Measurements from ENCODE around the gene POU2AF2. TPM values are rescaled to one million over a fixed set of nuclear protein-coding genes. Genes with fewer than 3 reads are reported as not detected.

The POU2AF2 gene
- total RNA-seq, 1 experiment from 2014 or later, result not detected

GRCh38 chr11:111250936-111251335 is 5.4 kb downstream of the POU2AF2 start:
- H3K4me3 Mint-ChIP-seq, result no peak overlapping the region
- no peak for TF ChIP-seq E2F4 (CRISPR knock-in tag; IDR thresholded peaks at IDR 0.05; ENCODE audit: borderline replicate concordance, low read depth)
- no peak for TF ChIP-seq ZNF121 (CRISPR knock-in tag; IDR thresholded peaks at IDR 0.05)
- TF ChIP-seq ZNF232 (CRISPR knock-in tag; IDR thresholded peaks at IDR 0.05), result no peak
- no peak for TF ChIP-seq ZNF263 (CRISPR knock-in tag; IDR thresholded peaks at IDR 0.05; ENCODE audit: low read depth)
- no peak for TF ChIP-seq SP1 (CRISPR knock-in tag; conservative IDR thresholded peaks at IDR 0.05)
- no peak for TF ChIP-seq PREB (CRISPR knock-in tag; IDR thresholded peaks at IDR 0.05; ENCODE audit: borderline replicate concordance)
- TF ChIP-seq JUN (CRISPR knock-in tag; IDR thresholded peaks at IDR 0.05), result no peak
- no peak for TF ChIP-seq TEAD4 (CRISPR knock-in tag; IDR thresholded peaks at IDR 0.05)
- TF ChIP-seq ZNF671 (CRISPR knock-in tag; IDR thresholded peaks at IDR 0.05), result no peak
- no peak for TF ChIP-seq TP53 (CRISPR knock-in tag; IDR thresholded peaks at IDR 0.05)
- no peak for TF ChIP-seq ZNF219 (CRISPR knock-in tag; IDR thresholded peaks at IDR 0.05; ENCODE audit: borderline replicate concordance)
- no peak for TF ChIP-seq MLX (CRISPR knock-in tag; IDR thresholded peaks at IDR 0.05)
- TF ChIP-seq NFYB (CRISPR knock-in tag; conservative IDR thresholded peaks at IDR 0.05; ENCODE audit: low read depth), result no peak
- POLR2A ChIA-PET, result no interaction called here
- no peaks in the 10 kb centered on the region for H3K4me1 Mint-ChIP-seq
- H3K36me3 Mint-ChIP-seq, result no peaks in the 10 kb centered on the region
- H3K27ac Mint-ChIP-seq, result no peak overlapping the region
- ATAC-seq (no peak), DNase-seq (ENCODE audit: low spot score) (no peak)
- no peaks in the 10 kb centered on the region for H3K27me3 Mint-ChIP-seq (ENCODE audit: low read depth)
- no peaks in the 10 kb centered on the region for H3K9me3 Mint-ChIP-seq
- CTCF ChIA-PET, result no interaction called here

- Mint-ChIP-seq H3K4me1 (no peaks in the 10 kb centered on the region), H3K9me3 (no peaks in the 10 kb centered on the region), H3K27ac (no peak overlapping the region), H3K4me3 (no peak overlapping the region), H3K27me3 (ENCODE audit: low read depth) (no peaks in the 10 kb centered on the region), H3K36me3 (no peaks in the 10 kb centered on the region)
- ChIA-PET POLR2A (no interaction called here), CTCF (no interaction called here)
- ATAC-seq (no peak), DNase-seq (ENCODE audit: low spot score) (no peak)
- TF ChIP-seq IRF1 (CRISPR knock-in tag; IDR thresholded peaks at IDR 0.05) (no peak), SMAD3 (CRISPR knock-in tag; IDR thresholded peaks at IDR 0.05; ENCODE audit: borderline replicate concordance) (no peak), TEAD1 (CRISPR knock-in tag; IDR thresholded peaks at IDR 0.05) (no peak), JUN (CRISPR knock-in tag; IDR thresholded peaks at IDR 0.05) (no peak), ZNF281 (CRISPR knock-in tag; IDR thresholded peaks at IDR 0.05) (no peak), ZNF416 (CRISPR knock-in tag; IDR thresholded peaks at IDR 0.05) (no peak), SOX15 (CRISPR knock-in tag; IDR thresholded peaks at IDR 0.05) (no peak), ZNF396 (CRISPR knock-in tag; IDR thresholded peaks at IDR 0.05; ENCODE audit: borderline replicate concordance) (no peak), FOXP4 (CRISPR knock-in tag; IDR thresholded peaks at IDR 0.05) (no peak), STAT6 (CRISPR knock-in tag; conservative IDR thresholded peaks at IDR 0.05; ENCODE audit: low read depth) (no peak), ZNF121 (CRISPR knock-in tag; IDR thresholded peaks at IDR 0.05) (no peak), FOXJ3 (CRISPR knock-in tag; IDR thresholded peaks at IDR 0.05; ENCODE audit: borderline replicate concordance) (no peak)
Observed at GRCh38 chr11:111253131-111253530, 7.6 kb downstream of the POU2AF2 start.

All from WTC11 (cell line).